SHP77 (cell line): ENCODE data around the gene MDK.
"Not testable (repeated sequence)": the region's sequence is repeated elsewhere in the genome, so short reads cannot be mapped to it uniquely, and the experiment has no call there.

ENCODE experiments used
- DNase-seq, 2 experiments: peaks; one replicate each; lab custom pipeline; 2025; lab: John Stamatoyannopoulos, UW

The MDK gene

GRCh38 chr11:46367244-46367915 lies 14.1 kb upstream of the MDK start:
- peak; percentile 17 to 46 for DNase-seq

- DNase-seq, result no peak
These were observed 13.6 kb upstream of the MDK start for GRCh38 chr11:46367916-46368267.

GRCh38 chr11:46369458-46370152 lies 11.9 kb upstream of the MDK start:
- DNase-seq, result peak; percentile 46 to 55

GRCh38 chr11:46370253-46370652 lies 11.2 kb upstream of the MDK start:
- no peak for DNase-seq

GRCh38 chr11:46371262-46371661 lies 10.2 kb upstream of the MDK start:
- not testable (repeated sequence) for DNase-seq

GRCh38 chr11:46372086-46372485 lies 9.4 kb upstream of the MDK start:
- no peak for DNase-seq

GRCh38 chr11:46372501-46372900 lies 9.0 kb upstream of the MDK start:
- not testable (repeated sequence) for DNase-seq

GRCh38 chr11:46373787-46374740 lies 7.4 kb upstream of the MDK start:
- DNase-seq, result no peak

- no peak for DNase-seq
These were observed 6.7 kb upstream of the MDK start for GRCh38 chr11:46374815-46375214.

GRCh38 chr11:46375392-46376101 lies 5.9 kb upstream of the MDK start:
- no peak for DNase-seq

GRCh38 chr11:46376258-46377050 lies 5.0 kb upstream of the MDK start:
- no peak for DNase-seq

GRCh38 chr11:46377290-46377689 lies 4.2 kb upstream of the MDK start:
- no peak for DNase-seq

GRCh38 chr11:46377831-46378230 lies 3.6 kb upstream of the MDK start:
- DNase-seq, result no peak

- DNase-seq, result no peak
These were observed 3.2 kb upstream of the MDK start for GRCh38 chr11:46378296-46378695.

GRCh38 chr11:46378811-46379481 lies 2.5 kb upstream of the MDK start:
- no peak for DNase-seq

GRCh38 chr11:46379482-46380293 lies 1.8 kb upstream of the MDK start:
- DNase-seq, result peak in 1 of 2 experiments; percentile 47

GRCh38 chr11:46380340-46381047 lies 975 bp upstream of the MDK start:
- peak; percentile 21 to 23 for DNase-seq

GRCh38 chr11:46381819-46382645 lies 563 bp downstream of the MDK start:
- DNase-seq, result no peak
